HUES64 (cell line): ENCODE data around the gene E2F8.

Experiments used
- H3K27ac ChIP-seq: 2 replicates; pipeline ENCODE4 v1.7.0; 2013; ENCODE audit warnings: low read depth, low read length, inconsistent platforms
- H3K27me3 ChIP-seq: 2 replicates; pipeline ENCODE4 v1.6.1; 2013; ENCODE audit warnings: mild to moderate bottlenecking, low read length; ENCODE audit not compliant: insufficient read depth
- H3K36me3 ChIP-seq: 2 replicates; pipeline ENCODE4 v1.6.1; 2013; ENCODE audit warnings: mild to moderate bottlenecking, low read length; ENCODE audit not compliant: insufficient read depth
- H3K4me1 ChIP-seq: 2 replicates; pipeline ENCODE4 v1.6.1; 2013; ENCODE audit warnings: mild to moderate bottlenecking, low read length, moderate library complexity; ENCODE audit not compliant: insufficient read depth
- H3K4me3 ChIP-seq: 2 replicates; pipeline ENCODE4 v1.5.1; 2013; ENCODE audit warnings: mild to moderate bottlenecking, low read length, moderate library complexity
- H3K9ac ChIP-seq: 2 replicates; pipeline ENCODE4 v1.6.1; 2013; ENCODE audit warnings: mild to moderate bottlenecking, low read depth, low read length
- H3K9me3 ChIP-seq: 2 replicates; pipeline ENCODE4 v1.6.1; 2013; ENCODE audit warnings: low read depth, low read length; ENCODE audit not compliant: insufficient read depth
- WGBS: fragments of 150-250, 120-280 bp; methylation state at CpG from one replicate; pipeline ENCODE4 v1.1.7; 2013; ENCODE audit warnings: missing lambda C conversion rate; 5-methylcytosine and 5-hydroxymethylcytosine counted together

The E2F8 gene

DNA sequence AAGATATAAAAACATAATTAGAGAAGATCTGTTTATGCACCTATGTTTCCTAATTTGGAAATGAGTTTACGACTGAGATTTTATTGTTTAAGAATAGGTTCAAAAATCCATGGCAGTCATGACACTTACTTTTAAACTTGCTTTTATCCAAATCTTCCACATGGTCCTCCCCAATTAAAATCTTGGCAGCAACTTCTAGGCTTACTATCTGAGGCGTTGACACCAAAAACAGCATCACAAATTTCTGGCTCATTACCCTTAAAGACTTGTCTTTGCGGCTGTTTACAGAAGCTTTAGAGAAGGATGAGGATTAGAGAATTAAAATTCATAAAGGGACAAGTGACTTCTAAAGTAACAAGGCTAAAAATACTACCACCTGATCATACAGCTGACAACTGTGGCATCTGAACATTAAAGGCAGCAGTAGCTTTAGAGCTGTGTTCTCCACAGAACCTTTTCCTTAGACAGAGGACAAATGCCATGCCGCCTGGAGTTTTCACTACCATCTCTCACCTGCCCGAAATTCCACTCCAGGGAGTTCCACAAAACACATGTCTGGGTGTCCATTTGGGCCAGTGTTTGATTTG is 6.4 kb downstream of the E2F8 start:
- H3K27ac ChIP-seq: no peak overlapping the region
- no peak overlapping the region for H3K4me3 ChIP-seq
- H3K4me1 ChIP-seq: no peaks in the 10 kb centered on the region
- H3K36me3 ChIP-seq: peaks cover 68% of the 10 kb centered on the region
- H3K27me3 ChIP-seq: peaks cover 1% of the 10 kb centered on the region; the same call in 1 of the 2 replicates
- H3K9ac ChIP-seq: no peak overlapping the region
- no peaks in the 10 kb centered on the region for H3K9me3 ChIP-seq
- 95% methylated on average over 4 of the region's 5 CpGs for WGBS

DNA sequence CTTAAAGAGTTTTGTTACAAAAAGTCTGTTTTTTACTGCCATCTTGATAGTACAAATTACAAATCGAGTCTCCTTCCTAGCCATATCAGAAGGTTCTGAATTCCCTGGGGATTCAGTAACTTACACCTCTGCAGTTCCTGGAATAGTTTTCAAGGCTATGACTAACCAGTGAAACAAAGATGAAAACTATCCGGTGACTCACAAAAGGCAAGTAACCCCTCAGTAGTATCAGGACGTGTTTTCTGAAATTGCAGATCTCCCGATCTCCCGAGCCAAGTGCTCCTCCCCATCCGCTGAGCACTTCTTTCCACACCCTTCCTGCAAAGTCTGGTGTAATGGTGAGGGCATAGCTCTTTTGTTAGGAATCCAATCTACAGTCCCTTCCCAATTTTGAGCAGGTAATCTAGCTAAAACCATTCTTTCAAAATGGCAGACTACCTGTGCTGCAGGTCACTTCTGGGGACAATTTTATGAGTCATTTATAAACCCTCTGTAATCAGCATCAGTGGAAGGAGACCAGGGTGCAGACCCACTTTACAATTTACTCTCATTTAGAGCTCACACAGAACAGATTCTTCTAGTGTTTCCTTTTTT is 7.7 kb downstream of the E2F8 start:
- WGBS: 89% methylated on average over 5 of the region's 6 CpGs
- H3K36me3 ChIP-seq: peaks cover 81% of the 10 kb centered on the region

DNA sequence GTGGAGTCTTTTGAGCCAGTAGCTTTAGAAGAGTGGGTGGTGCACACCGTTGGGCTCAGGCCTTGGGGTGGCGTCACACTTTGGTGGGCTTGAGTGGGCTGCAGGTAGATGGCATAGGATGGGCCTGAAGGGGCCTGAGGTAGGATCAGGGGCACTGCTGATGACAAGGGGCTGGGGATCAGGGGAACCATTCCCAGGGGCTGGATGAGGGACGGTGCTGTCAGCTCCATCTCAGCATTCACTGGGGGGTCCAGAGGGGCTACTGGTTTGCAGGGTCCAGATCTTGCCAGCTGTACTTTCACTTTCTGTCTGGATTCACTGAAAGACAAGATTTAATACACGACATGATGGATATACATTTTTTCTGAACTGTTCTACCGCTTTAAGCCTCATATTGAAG is 11.1 kb downstream of the E2F8 start:
- WGBS: 92% methylated on average over 5 of the region's 5 CpGs
- no peaks in the 10 kb centered on the region for H3K27me3 ChIP-seq
- no peak overlapping the region for H3K27ac ChIP-seq
- H3K4me3 ChIP-seq: no peak overlapping the region
- H3K36me3 ChIP-seq: peaks cover 77% of the 10 kb centered on the region
- H3K9me3 ChIP-seq: no peaks in the 10 kb centered on the region
- H3K9ac ChIP-seq: no peak overlapping the region
- H3K4me1 ChIP-seq: no peaks in the 10 kb centered on the region

More for the DNA sequence above, 7.7 kb downstream of the E2F8 start:
- Histone ChIP-seq H3K4me3 (no peak overlapping the region), H3K27me3 (no peaks in the 10 kb centered on the region), H3K9ac (no peak overlapping the region), H3K9me3 (no peaks in the 10 kb centered on the region), H3K27ac (no peak overlapping the region), H3K4me1 (no peaks in the 10 kb centered on the region)

- Histone ChIP-seq H3K27me3 (no peaks in the 10 kb centered on the region), H3K27ac (no peak overlapping the region), H3K4me1 (no peaks in the 10 kb centered on the region), H3K9ac (no peak overlapping the region), H3K4me3 (no peak overlapping the region), H3K36me3 (peaks cover 74% of the 10 kb centered on the region), H3K9me3 (no peaks in the 10 kb centered on the region)
- 87% methylated on average over 3 of the region's 3 CpGs for WGBS
Observed at GRCh38 chr11:19228968-19229367, 11.8 kb downstream of the E2F8 start.

GRCh38 chr11:19226378-19227195 is 14.2 kb downstream of the E2F8 start:
- 96% methylated on average over 4 of the region's 6 CpGs for WGBS
- Histone ChIP-seq H3K4me1 (no peaks in the 10 kb centered on the region), H3K36me3 (peaks cover 62% of the 10 kb centered on the region), H3K4me3 (no peak overlapping the region), H3K27ac (no peak overlapping the region), H3K27me3 (no peaks in the 10 kb centered on the region), H3K9ac (no peak overlapping the region), H3K9me3 (no peaks in the 10 kb centered on the region)

DNA sequence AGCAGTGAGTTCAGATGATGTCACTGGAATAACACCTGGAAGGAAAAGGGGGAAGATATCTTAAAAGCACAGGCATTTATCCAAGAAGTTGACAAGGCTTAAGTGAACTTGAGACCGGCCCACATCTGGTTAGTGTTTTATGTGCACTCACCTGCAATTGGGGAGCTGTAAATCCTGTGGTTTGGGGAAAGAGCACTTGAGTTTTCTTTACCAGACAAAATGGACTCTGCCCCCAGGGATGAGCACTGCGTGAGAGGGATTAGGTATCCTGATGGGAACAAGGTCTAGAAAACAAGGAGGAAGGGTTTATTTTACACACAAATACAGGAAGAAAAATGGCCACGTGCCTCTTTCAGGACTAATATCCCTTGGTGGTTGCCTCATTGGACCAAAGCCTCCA is 15.2 kb downstream of the E2F8 start:
- Histone ChIP-seq H3K27me3 (no peaks in the 10 kb centered on the region), H3K9ac (no peak overlapping the region), H3K9me3 (no peaks in the 10 kb centered on the region), H3K36me3 (peaks cover 52% of the 10 kb centered on the region), H3K4me1 (peaks cover 6% of the 10 kb centered on the region; the same call in 1 of the 2 replicates), H3K4me3 (no peak overlapping the region), H3K27ac (no peak overlapping the region)
- 91% methylated on average over 3 of the region's 3 CpGs for WGBS

GRCh38 chr11:19225123-19225522 is 15.6 kb downstream of the E2F8 start:
- Histone ChIP-seq H3K4me3 (no peak overlapping the region), H3K27me3 (no peaks in the 10 kb centered on the region), H3K27ac (no peak overlapping the region), H3K9me3 (no peaks in the 10 kb centered on the region), H3K9ac (no peak overlapping the region), H3K36me3 (peaks cover 47% of the 10 kb centered on the region), H3K4me1 (peaks cover 6% of the 10 kb centered on the region; the same call in 1 of the 2 replicates)
- 96% methylated on average over 6 of the region's 6 CpGs for WGBS

- H3K27me3 ChIP-seq: no peaks in the 10 kb centered on the region
- WGBS: 91% methylated on average over 3 of the region's 3 CpGs
- H3K36me3 ChIP-seq: peaks cover 17% of the 10 kb centered on the region; the same call in 1 of the 2 replicates
- no peaks in the 10 kb centered on the region for H3K9me3 ChIP-seq
- H3K9ac ChIP-seq: no peak overlapping the region
- H3K4me1 ChIP-seq: peaks cover 6% of the 10 kb centered on the region; the same call in 1 of the 2 replicates
- no peak overlapping the region for H3K4me3 ChIP-seq
- H3K27ac ChIP-seq: no peak overlapping the region
Observed at GRCh38 chr11:19220903-19221724, 19.6 kb downstream of the E2F8 start.

- Histone ChIP-seq H3K9me3 (no peaks in the 10 kb centered on the region), H3K36me3 (peaks cover 4% of the 10 kb centered on the region; the same call in 1 of the 2 replicates), H3K27me3 (no peaks in the 10 kb centered on the region), H3K9ac (no peak overlapping the region), H3K27ac (no peak overlapping the region), H3K4me1 (peaks cover 6% of the 10 kb centered on the region; the same call in 1 of the 2 replicates), H3K4me3 (no peak overlapping the region)
- 94% methylated on average over 14 of the region's 15 CpGs for WGBS
Observed at GRCh38 chr11:19218786-19219460, 21.8 kb downstream of the E2F8 start.

- WGBS: 97% methylated on average over 3 of the region's 3 CpGs
- Histone ChIP-seq H3K4me3 (no peak overlapping the region), H3K36me3 (no peaks in the 10 kb centered on the region), H3K9me3 (no peaks in the 10 kb centered on the region), H3K27me3 (no peaks in the 10 kb centered on the region), H3K9ac (no peak overlapping the region), H3K4me1 (peaks cover 6% of the 10 kb centered on the region; the same call in 1 of the 2 replicates), H3K27ac (no peak overlapping the region)
Observed at GRCh38 chr11:19218216-19218615, 22.5 kb downstream of the E2F8 start.
